ENCODE measurements around the gene BIRC3.
"Not testable (repeated sequence)": the region's sequence is repeated elsewhere in the genome, so short reads cannot be mapped to it uniquely, and the experiment has no call there.

The BIRC3 gene

GRCh38 chr11:102295045-102295444 lies 22.2 kb upstream of the BIRC3 start:
- H3K27ac ChIP-seq: no peak overlapping the region
- TF ChIP-seq CTCF (conservative IDR thresholded peaks at IDR 0.05): no peak

GRCh38 chr11:102296757-102297156 lies 20.5 kb upstream of the BIRC3 start:
- H3K27ac ChIP-seq: not testable (repeated sequence)

GRCh38 chr11:102300837-102301236 lies 16.4 kb upstream of the BIRC3 start:
- H3K27ac ChIP-seq: not testable (repeated sequence)

GRCh38 chr11:102302241-102302640 lies 15.0 kb upstream of the BIRC3 start:
- no peak for TF ChIP-seq CTCF (conservative IDR thresholded peaks at IDR 0.05)
- no peak overlapping the region for H3K27ac ChIP-seq

- H3K27ac ChIP-seq: no peak overlapping the region
- TF ChIP-seq CTCF (conservative IDR thresholded peaks at IDR 0.05): no peak
These were observed 12.6 kb upstream of the BIRC3 start for GRCh38 chr11:102304686-102305085.

GRCh38 chr11:102305352-102306047 lies 11.8 kb upstream of the BIRC3 start:
- peak overlapping the region; percentile 62 for H3K27ac ChIP-seq
- no peak for TF ChIP-seq CTCF (conservative IDR thresholded peaks at IDR 0.05)

- peak; percentile 21; the same call in 1 of the 2 replicates for TF ChIP-seq CTCF (conservative IDR thresholded peaks at IDR 0.05)
- H3K27ac ChIP-seq: peak overlapping the region; percentile 62
These were observed 11.2 kb upstream of the BIRC3 start for GRCh38 chr11:102306048-102306597.

GRCh38 chr11:102306817-102307726 lies 10.2 kb upstream of the BIRC3 start:
- H3K27ac ChIP-seq: peak overlapping the region; percentile 62
- TF ChIP-seq CTCF (conservative IDR thresholded peaks at IDR 0.05): no peak
